ENCODE data around the gene INAFM2.

- TF ChIP-seq TCF7L2 (IDR thresholded peaks at IDR 0.05; ENCODE audit: borderline replicate concordance, extremely low read depth, insufficient read depth, insufficient read length) (no peak), SIN3A (IDR thresholded peaks at IDR 0.05; ENCODE audit: low read depth) (no peak), POLR2A (IDR thresholded peaks at IDR 0.05; ENCODE audit: borderline replicate concordance, extremely low read depth, insufficient read depth, insufficient read length) (no peak), POLR2AphosphoS5 (IDR thresholded peaks at IDR 0.05; ENCODE audit: low read depth, low read length) (no peak)
- TF ChIP-seq, protein P1, sequence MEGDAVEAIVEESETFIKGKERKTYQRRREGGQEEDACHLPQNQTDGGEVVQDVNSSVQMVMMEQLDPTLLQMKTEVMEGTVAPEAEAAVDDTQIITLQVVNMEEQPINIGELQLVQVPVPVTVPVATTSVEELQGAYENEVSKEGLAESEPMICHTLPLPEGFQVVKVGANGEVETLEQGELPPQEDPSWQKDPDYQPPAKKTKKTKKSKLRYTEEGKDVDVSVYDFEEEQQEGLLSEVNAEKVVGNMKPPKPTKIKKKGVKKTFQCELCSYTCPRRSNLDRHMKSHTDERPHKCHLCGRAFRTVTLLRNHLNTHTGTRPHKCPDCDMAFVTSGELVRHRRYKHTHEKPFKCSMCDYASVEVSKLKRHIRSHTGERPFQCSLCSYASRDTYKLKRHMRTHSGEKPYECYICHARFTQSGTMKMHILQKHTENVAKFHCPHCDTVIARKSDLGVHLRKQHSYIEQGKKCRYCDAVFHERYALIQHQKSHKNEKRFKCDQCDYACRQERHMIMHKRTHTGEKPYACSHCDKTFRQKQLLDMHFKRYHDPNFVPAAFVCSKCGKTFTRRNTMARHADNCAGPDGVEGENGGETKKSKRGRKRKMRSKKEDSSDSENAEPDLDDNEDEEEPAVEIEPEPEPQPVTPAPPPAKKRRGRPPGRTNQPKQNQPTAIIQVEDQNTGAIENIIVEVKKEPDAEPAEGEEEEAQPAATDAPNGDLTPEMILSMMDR (IDR thresholded peaks at IDR 0.05 in 2 of 3, conservative IDR thresholded peaks at IDR 0.05 in 1 of 3; ENCODE audit: borderline replicate concordance in 1 of 3, insufficient read depth in 1 of 3, low read depth in 2 of 3, low read length in 2 of 3): no peak
These were observed 26.8 kb upstream of the INAFM2 start for GRCh38 chr15:40296561-40297230.

Data from HCT116 (cell line).